ENCODE measurements around the gene CEACAM21. TPM values are rescaled to one million over a fixed set of nuclear protein-coding genes. Genes with fewer than 3 reads are reported as not detected.

CEACAM21 gene
- total RNA-seq, 1 experiment from 2014 or later, result 0.25 TPM

GRCh38 chr19:41543582-41543981 lies 32.4 kb upstream of the CEACAM21 start:
- Histone ChIP-seq H3K36me3 (ENCODE audit: control insufficient read depth in 1 of 2, insufficient read depth in 2 of 2, low read length in 2 of 2) (no peaks in the 10 kb centered on the region), H3K9ac (ENCODE audit: low read length) (no peak overlapping the region), H3K4me1 (ENCODE audit: control insufficient read depth in 1 of 2, insufficient read depth in 2 of 2, low read length in 2 of 2) (peaks cover 0 to 4% of the 10 kb centered on the region in 2 experiments; a peak in 1 of 4 replicates), H3K9me2 (ENCODE audit: insufficient read depth) (no peaks in the 10 kb centered on the region), H4K20me1 (ENCODE audit: insufficient read depth) (no peaks in the 10 kb centered on the region), H2AFZ (ENCODE audit: low read depth, low read length, poor library complexity, severe bottlenecking) (no peak overlapping the region), H3K79me2 (ENCODE audit: insufficient read depth, low read length) (no peaks in the 10 kb centered on the region), H3K27me3 (ENCODE audit: insufficient read depth, low read length) (peaks cover 16% of the 10 kb centered on the region), H3K27ac (ENCODE audit: low read depth, low read length) (no peak overlapping the region), H3K9me3 (ENCODE audit: control insufficient read depth in 1 of 2, insufficient read depth in 1 of 2, low read depth in 1 of 2, low read length in 2 of 2) (no peaks in the 10 kb centered on the region; a peak in 1 of 4 replicates), H3K4me3 (replicated peaks in 1 of 2; ENCODE audit: low read depth in 1 of 2, low read length in 2 of 2) (no peak overlapping the region), H3K4me2 (ENCODE audit: low read length) (no peak overlapping the region)
- intact Hi-C loops (cut with micrococcal nuclease), result no loop called here
- BruUV-seq (replicated peaks), result no TSS peak
- ATAC-seq, result no peak
- TF ChIP-seq ZBTB33 (IDR thresholded peaks at IDR 0.05; ENCODE audit: extremely low read depth, insufficient replicate concordance, low read length) (no peak), EZH2 (IDR thresholded peaks at IDR 0.05) (no peak), POLR2A (IDR thresholded peaks at IDR 0.05; ENCODE audit: borderline replicate concordance, extremely low read depth, insufficient read depth, insufficient read length) (no peak), JUND (IDR thresholded peaks at IDR 0.05) (no peak), REST (IDR thresholded peaks at IDR 0.05; ENCODE audit: low read depth) (no peak), CEBPB (IDR thresholded peaks at IDR 0.05; ENCODE audit: low read depth) (no peak)
- ChIA-PET RAD21 (ENCODE audit: low non-redundant PET in 1 of 2, low total read pairs in 2 of 2, uncharacterized antibody in 2 of 2, unreplicated experiment in 2 of 2) (interaction anchor here in 1 of 2 experiments (0.7 kb wide), 1 partner anchor 18 kb away, joined by 5 read pairs; no protein-coding TSS in a partner anchor), POLR2A (no interaction called here), CTCF (no interaction called here)
- DNase-seq (ENCODE audit: low read depth, low spot score), result no peak
